GM18517 (cell line): ENCODE measurements around the gene ZNF264.
"Not testable (repeated sequence)": the region's sequence is repeated elsewhere in the genome, so short reads cannot be mapped to it uniquely, and the experiment has no call there.

Experiments
- ATAC-seq: cut with Tn5 transposase; IDR thresholded peaks from one replicate; pipeline ENCODE4 v1.9.1; 2021; ENCODE audit warnings: mild to moderate bottlenecking, moderate library complexity; ENCODE audit not compliant: unreplicated experiment

The ZNF264 gene

DNA sequence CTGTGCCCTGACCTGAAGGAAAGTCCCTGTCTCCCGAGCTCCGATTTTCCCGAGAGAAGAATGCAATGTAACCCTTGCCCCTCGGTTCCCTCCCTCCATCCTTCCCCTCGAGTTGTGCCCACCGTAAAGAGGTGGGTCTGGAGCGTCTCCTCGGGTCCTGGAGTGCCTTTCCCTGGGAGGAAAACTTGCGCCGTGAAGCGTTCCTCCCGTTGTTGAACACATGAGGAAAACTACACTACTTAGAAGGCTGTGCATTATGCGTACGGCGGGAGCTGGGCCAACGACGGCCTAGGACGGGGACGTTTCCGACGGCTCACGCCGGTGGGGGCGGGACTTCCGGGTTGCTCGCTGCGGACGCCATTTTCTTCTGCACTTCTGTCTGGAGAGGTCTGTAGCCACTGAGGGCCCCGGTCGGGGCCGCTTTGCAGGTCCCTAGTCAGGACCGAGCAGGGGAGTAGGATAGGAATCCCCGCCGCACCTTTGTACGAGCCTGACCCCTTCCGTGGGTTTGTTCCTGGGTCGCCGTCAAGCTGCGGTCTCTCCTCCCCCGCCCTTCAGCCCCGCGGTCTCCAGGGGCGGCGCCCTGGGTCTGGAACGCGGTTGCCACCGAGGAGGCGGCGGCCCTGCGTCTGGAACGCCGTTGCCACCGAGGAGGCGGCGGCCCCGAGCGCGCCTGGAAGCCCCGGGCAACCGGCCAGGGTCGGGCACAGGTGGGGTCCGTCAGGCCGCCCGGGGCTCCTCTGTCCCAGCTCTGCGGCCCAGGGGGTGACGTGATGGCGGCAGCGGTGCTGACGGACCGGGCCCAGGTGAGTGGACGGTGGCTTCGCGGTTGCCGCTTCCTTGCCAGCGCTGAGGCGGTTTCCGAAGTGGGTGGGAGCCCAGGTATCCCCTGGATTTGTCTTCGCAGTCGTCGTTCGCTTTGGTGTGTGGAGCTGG is at the start of gene ZNF264:
ZNF264 (plus strand) TSS at position 360 of the 936 bp plus-strand sequence; CDS start at position 774, 414 bp downstream.
- peak; percentile 91 for ATAC-seq

DNA sequence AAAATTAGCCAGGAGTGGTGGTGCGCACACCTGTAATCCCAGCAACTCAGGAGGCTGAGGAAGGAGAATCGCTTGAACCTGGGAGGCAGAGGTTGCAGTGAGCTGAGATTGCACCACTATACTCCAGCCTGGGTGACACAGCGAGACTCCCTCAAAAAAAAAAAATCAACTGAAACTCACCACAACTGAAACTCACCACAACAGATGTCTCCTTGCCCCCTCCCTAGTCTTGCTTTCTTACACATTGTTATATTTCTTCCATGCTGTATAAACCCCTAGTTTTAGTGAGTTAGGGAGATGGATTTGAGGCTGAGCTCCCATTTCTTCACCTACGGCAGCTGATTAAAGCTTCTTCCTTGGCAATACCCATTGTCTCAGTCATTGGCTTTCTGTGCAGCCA is 49.6 kb upstream of the ZNF264 start:
- ATAC-seq = no peak

DNA sequence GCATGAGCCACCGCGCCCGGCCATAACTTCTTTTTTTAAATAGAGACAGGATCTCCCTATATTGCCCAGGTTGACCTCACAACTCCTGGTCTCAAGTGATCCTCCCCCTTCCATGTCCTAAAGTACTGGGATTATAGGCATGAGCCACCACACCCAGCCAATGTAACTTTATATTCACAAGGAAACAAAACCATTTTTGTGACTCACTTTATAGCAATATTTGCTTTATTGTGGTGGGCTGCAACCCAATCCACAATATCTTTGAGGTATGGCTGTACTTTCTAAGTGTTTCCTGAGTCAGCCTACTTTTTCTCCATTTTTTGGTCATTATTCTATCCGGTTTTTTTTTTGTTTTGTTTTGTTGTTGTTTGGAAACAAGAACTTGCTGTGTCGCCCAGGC is 38.4 kb upstream of the ZNF264 start:
- ATAC-seq = no peak

DNA sequence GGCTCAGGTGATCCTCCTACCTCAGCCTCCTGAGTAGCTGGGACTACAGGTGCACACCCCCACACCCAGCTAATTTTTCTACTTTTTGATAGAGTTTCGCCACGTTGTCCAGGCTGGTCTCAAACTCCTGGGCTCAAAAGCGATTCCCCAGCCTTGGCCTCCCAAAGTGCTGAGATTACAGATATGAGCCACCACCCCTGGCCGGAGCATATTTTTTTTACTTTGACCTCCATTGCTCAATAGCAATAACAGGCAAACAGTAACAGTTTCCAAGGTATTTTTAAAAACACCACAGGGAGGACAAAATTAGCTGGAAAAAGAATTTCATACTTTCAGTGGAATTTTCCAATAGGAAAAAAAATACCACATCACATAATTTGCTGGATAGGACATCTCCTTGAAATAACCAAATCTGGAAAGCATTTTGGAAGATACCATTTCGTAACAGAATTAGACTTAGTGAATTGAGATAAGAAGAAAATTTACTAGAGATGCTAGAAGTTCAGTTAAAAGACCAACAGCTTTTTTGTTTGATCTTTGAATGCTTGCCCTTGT is 29.2 kb upstream of the ZNF264 start:
- no peak for ATAC-seq

GRCh38 chr19:57165846-57166245 is 25.5 kb upstream of the ZNF264 start:
- ATAC-seq = no peak

GRCh38 chr19:57167385-57167784 is 23.9 kb upstream of the ZNF264 start, which contains the start of gene DUXA:
TSS of gene DUXA (minus strand) at chr19:57167485. CDS start at chr19:57167443, 42 bp downstream.
- ATAC-seq = no peak

DNA sequence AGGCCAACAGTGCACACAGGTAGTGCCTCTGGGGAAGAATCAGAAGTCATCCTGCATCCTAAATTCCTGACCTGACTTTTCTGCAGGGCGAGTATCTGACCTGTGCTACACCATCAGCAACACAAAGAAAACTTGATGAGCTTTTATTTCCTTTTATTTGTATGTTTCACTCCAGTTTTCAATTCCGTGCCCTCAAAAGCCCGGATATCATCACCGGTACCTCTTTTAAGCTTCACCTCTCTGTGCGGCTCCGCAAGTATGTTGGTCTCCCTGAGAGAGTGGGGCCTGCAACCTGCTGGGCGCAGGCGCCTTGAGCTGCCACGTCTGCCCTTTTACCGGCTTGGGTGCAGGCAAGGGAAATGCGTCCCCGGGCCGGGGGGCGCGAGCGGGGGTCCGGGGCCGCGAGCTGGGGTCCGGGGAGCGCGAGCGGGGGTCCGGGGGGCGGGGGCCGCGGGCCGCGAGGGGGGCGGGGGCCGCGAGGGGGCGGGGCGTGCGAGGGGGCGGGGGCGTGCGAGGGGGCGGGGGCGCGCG is 19.7 kb upstream of the ZNF264 start:
- no peak for ATAC-seq

DNA sequence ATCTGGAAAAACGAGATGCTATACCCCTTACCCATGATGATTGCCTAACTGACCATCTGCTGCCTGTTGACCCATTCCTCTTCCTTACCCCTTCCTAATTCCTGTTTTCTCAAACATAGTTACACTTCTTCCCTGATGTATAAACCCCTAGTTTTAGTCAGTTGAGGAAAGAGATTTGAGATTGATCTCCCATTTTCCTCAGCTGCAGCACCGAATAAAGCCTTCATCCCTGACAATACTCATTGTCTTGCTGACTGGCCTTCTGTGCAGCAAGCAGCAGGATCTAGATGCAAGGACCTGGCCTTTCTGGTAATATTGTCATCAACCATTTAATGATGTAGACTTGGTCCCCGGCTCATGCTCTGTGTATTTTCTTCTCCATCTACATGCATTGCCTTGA is 999 bp upstream of the ZNF264 start:
- no peak for ATAC-seq

DNA sequence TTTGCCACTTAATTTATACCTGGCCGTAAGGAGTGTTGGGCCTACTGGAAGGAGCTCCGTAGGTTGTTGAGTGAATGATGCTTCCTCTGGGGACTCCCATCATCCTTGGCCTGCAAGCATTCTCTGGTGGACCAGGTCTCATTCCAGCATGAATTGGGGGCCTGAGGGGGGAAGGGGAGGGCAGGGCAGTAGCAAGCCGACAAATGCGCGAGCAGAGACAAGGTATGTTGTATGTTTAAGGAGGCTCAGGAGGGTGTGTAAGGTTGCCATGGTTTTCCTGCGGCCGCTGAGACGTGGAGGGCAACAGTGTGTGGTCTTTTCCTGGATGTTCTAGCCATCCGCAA is 749 bp downstream of the ZNF264 start:
- no peak for ATAC-seq

- no peak for ATAC-seq
These were observed 1.7 kb downstream of the ZNF264 start for GRCh38 chr19:57192993-57193392.

GRCh38 chr19:57197874-57198273 is 6.6 kb downstream of the ZNF264 start:
- not testable (repeated sequence) for ATAC-seq

- ATAC-seq = no peak
These were observed 10.9 kb downstream of the ZNF264 start for GRCh38 chr19:57202160-57202559.

DNA sequence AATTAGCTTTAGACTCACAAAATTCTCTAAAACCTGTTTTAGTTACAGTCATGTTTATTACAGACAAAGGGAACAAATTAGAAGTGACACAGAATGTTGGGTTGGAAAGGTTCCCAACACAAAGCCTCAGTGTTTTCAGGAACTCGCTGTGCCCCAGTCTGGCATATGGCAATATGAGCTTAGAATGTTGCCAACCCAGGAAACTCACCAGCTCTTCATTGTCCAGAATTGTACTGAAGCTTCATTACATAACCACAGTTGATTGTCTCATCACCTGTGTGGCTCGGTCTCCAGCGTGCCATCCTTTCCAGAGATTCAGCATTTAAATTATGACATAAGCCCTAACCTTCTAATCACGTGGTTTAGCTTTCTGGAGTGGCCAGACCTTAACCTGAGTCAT is 19.1 kb downstream of the ZNF264 start:
- no peak for ATAC-seq

GRCh38 chr19:57212109-57212508 is 20.8 kb downstream of the ZNF264 start:
- no peak for ATAC-seq

- no peak for ATAC-seq
These were observed 36.2 kb downstream of the ZNF264 start for GRCh38 chr19:57227502-57227901.

GRCh38 chr19:57231686-57232085 is 40.4 kb downstream of the ZNF264 start:
- ATAC-seq = no peak

- no peak for ATAC-seq
These were observed 41.9 kb downstream of the ZNF264 start for GRCh38 chr19:57233207-57233606.

DNA sequence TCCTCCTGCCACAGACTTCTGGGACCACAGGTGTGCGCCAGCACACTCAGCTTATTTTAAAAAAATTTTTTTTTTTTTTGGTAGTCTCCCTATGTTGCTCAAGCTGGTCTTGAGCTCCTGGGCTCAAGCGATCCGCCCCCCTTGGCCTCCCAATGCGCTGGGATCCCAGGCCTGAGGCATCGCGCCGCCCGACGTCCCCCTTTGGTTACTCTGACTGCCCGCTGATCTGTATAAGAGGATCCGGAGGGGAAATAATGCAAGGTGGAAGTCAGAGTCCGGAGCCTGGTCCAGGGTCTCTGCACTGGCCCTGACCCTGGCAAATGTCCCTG is 48.6 kb downstream of the ZNF264 start:
- ATAC-seq = no peak

GRCh38 chr19:57240311-57241090 is 49.2 kb downstream of the ZNF264 start, which contains the start of gene ZNF805:
TSS of gene ZNF805 (plus strand) at chr19:57240632. CDS start at chr19:57240892, 260 bp downstream.
- peak; percentile 86 for ATAC-seq

GRCh38 chr19:57241176-57241575 is 49.9 kb downstream of the ZNF264 start:
- ATAC-seq = no peak

DNA sequence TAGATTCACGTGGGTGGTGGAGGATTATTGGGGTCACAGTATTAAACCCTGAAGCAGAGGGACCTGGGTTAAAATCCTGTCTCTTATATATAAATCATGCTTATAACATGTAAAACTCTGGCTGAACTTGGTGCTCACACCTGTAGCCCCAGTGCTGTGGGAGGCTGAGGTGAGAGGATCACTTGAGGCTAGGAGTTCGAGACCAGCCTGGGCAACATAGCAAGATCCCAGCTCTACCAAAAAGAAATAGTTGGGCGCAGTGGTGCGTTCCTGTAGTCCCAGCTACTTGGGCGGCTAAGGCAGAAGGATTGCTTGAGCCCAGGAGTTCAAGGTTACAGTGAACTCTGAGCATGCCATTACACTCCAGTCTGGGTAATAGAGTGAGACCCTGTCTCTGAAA is 51.5 kb downstream of the ZNF264 start:
- no peak for ATAC-seq
